ENCODE results near the gene PPM1D. TPM values are rescaled to one million over a fixed set of nuclear protein-coding genes. Genes with fewer than 3 reads are reported as not detected.
"Not testable (repeated sequence)": the region's sequence is repeated elsewhere in the genome, so short reads cannot be mapped to it uniquely, and the experiment has no call there.

PPM1D gene
- total RNA-seq (2014; rRNA removed): 7.4 and 9.8 TPM in 2 replicates
- polyA plus RNA-seq (2012): 3.5 TPM

- DNase-seq (ENCODE audit: low read depth): peak; percentile 99
Observed at GRCh38 chr17:60599620-60600489, at the start of gene PPM1D. Gene PPM1D, plus strand, starts transcription at chr17:60600193. Its CDS starts 222 bp downstream, at chr17:60600415.

- not testable (repeated sequence) for DNase-seq (ENCODE audit: low read depth)
Observed at GRCh38 chr17:60552255-60552654, 47.7 kb upstream of the PPM1D start.

DNA sequence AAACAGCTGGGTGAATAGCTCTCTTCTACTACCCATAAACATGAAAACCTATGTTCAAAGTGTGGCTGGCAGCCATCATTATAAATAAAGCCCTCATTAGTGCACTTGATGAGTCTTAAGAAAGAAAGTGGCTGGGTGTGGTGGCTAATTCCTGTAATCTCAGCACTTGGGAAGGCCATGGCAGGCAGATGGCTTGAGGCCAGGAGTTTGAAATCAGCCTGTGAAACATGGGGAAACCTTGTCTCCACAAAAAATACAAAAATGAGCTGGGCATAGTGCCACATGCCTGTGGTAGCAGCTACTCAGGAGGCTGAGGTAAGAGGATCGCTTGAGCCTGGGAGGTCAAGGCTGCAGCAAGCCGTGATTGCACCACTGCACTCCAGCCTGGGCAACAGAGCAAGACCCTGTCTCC lies 45.6 kb upstream of the PPM1D start:
- DNase-seq (ENCODE audit: low read depth): peak; percentile 61

DNA sequence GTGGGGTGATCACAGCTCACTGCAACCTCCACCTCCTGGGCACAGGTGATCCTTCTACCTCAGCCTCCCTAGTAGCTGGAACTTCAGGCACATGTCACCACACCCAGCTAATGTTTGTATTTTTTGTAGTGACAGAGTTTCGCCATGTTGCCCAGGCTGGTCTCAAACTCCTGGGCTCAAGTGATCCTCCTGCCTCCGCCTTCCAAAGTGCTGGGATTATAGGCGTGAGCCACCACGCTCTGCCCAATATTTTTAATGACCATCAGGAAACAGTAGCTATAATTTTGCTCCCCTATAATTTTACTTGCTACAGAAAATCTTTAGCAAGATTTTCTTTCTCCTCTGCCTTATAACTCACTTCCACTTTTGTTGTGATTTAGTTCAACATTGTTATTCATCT lies 44.2 kb upstream of the PPM1D start:
- no peak for DNase-seq (ENCODE audit: low read depth)

DNA sequence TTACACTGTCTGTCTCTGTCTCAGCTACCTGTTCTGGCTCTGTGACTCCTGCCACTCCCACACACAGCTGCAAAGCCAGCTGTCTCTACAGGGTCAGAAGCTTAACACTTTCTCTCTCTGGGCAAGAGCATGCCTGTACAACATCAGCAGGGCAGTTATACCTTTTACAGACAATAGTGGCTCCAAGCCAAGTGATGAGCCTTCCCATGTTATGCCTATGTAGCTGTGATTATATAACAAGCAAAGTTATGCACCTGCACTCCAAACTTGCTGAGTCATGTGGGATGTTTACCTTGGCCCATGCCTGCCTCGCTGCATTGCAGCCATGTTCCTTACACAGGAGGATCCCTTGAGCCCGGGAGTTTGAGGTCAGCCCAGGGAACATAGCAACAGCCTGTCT lies 42.2 kb upstream of the PPM1D start:
- no peak for DNase-seq (ENCODE audit: low read depth)

- no peak for DNase-seq (ENCODE audit: low read depth)
Observed at GRCh38 chr17:60559659-60559994, 40.4 kb upstream of the PPM1D start.

DNA sequence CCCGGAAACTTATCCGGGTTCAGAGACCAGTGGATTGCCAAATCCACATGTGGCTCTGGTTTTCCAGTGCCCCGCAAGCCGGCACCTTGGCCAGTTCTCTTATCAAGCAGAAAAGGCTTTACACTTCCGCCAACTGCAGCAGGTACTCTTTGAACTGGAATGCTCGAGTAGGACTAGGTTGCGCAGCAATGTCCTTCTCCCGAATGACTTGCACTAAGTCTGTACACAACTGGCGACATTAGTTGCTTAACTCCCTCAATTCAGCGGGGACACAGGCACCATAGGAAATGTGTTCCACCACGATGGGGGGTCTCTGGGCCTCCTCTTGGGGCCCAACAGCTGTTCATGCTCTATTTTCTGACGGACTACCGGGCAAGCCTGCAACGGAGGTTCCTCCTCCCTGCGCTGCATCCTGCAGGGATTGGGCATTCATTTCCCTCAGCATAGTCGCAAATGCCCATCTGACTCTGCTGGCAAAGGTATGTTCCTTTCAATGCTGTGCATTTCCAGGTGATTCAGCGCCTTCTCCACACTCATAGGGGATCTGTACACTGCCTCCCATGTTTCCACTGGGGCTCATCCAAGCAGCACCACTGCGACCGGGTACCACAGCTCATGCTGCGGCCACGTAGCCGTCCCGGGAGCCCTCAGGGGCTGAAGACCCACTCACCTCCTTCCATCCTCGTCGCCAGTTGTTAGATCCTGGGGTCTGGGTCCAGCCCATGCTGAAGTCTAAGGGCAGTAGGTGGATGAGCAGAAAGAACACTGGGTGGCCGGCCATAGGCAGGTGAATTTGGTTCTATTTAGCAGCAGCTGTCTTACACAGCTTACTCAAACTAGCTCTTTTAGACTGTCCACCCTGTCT lies 39.8 kb upstream of the PPM1D start:
- no peak for DNase-seq (ENCODE audit: low read depth)

DNA sequence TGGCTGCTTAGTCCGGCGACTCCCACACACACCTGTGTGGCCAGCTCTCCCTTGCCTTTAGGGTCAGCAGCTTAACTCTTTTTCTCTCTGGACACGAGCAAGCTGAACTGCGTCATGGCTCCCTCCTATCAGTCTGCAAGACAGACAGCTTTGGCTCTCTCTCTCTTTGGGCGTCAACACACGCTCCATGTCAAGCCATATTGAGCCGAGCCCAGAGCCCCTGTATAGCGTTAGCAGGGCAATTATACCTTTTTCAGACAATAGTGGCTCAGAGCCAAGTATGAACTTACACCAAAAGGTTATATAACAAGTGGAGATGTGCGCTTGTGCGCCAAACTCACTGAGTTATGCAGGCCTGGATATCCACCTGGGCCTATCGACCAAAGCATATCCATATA lies 39.1 kb upstream of the PPM1D start:
- no peak for DNase-seq (ENCODE audit: low read depth)

- peak; percentile 34 for DNase-seq (ENCODE audit: low read depth)
Observed at GRCh38 chr17:60562421-60562820, 37.6 kb upstream of the PPM1D start.

GRCh38 chr17:60563743-60564142 lies 36.2 kb upstream of the PPM1D start:
- DNase-seq (ENCODE audit: low read depth): no peak

DNA sequence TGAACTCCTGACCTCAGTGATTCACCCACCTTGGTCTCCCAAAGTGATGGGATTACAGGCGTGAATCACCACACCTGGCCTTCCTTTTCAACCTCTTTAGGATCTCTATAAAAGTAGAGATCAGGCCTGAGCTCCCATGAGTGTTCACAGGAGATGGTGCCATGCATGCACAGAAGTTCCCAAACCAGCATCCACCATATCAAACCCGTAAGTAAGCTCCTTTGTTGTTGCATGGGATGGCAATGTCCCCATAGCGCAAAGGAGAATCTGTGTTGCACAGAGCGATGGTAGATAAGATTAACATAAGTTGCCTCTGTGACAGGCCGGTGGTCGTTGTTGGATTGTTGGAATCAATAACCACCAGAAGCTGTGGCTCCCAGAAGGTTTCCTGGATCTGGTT lies 34.8 kb upstream of the PPM1D start:
- DNase-seq (ENCODE audit: low read depth): no peak

DNA sequence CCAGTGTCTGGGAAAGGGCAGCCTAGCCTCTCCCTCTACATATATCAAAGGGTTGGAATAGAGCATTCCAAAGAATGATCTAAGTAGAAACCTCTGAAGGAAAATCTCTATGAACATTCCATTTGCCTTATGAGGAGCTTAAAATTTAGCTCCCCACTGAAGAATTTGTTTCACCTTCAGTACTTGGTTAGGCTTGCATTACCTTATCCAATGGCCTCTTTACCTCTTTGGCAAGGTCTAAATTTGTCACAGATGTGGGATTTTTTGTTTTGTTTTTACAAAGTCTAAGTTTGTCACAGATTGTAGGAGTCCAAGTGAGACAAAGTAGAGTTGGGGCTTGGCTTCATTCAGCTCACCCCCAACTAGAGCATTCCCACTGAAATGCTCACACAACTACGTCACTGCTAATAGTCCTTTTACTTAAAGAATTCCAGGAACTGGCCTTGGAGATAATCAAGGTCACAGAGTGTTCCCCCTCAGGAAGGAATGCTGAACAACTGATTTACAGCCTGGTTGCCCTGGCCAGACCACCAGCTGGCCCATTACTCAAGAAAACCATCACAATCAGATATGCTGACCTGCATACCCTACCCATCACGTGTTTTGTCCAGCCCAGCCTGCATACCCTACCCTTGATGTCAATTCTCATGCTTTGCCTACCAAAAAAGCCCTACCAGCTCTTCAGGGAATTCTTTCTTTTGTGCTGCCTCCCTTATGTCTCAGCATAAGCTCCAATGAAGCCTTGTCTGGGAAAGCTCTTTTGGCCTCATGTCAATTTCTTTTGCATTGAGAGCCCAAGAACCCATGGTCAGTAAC lies 26.5 kb upstream of the PPM1D start:
- DNase-seq (ENCODE audit: low read depth): no peak

DNA sequence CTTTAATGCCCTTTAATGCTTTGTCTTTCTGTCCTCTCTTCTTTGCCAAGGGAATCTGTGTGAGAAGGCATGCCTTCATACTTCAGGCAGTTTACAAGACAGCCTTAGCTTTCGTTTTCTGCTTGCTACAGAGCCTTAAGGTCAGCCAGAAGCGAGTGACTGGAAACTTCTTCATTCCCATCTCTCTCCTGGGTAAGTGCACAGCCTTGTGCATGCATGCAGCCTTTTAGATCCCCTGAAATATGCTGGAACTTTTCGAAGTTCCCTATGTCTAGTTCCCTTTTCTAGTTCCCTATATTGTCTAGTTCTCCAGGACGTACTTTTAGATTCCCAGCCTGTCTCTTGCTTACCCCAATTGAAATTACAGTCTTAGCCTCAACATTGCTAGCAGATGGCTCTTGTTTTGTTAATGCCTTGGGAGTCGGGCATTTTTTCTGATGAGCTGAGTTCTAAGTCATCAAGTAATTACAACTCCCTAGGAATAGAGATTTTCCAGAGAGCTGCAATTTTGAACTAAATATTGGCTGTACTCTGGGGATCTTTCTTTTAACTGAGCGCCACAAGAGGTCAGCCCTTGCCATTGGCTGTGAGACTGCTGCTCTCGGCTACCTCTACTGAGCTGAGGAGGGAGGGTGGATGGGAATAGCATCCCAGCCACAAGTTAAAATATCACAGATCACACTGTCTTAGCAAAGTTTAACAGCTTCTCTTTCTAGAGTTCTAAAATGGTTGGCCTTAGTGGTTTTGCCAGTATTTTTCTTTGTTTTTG lies 22.7 kb upstream of the PPM1D start:
- DNase-seq (ENCODE audit: low read depth): no peak

DNA sequence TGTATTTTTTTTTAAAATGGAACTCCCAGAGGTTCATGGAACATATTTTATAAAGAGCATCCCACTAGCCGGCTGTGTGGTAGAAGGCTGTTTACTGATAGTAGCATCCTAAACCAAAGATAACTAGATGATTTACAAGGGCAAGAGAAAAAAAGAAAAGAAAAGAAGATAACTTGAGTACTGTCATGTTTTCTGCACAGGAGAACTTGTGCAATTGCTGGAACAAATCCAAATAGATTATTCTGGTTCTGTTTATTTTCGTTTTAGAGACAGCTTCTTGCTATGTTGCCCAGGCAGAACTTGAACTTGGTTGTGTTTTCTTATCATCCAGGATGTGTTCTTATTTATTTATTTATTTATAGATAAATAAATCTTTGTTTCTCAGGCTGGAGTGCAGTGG lies 20.9 kb upstream of the PPM1D start:
- no peak for DNase-seq (ENCODE audit: low read depth)

DNA sequence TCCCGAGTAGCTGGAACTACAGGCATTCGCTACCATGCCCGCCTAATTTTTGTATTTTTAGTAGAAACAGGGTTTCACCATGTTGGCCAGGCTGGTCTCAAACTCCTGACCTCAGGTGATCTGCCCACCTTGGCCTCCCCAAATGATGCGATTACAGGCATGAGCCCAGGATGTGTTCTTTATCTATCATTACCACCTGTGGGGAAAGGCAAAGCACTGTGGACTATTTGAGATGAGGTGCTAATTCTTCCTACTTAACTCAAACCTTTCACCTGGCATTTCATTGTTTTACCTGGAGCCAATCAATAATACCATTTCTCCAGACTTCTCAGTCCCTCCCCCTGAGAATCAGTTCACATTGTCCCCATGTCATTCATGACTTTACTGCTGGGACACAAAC lies 20.4 kb upstream of the PPM1D start:
- no peak for DNase-seq (ENCODE audit: low read depth)

- DNase-seq (ENCODE audit: low read depth): no peak
Observed at GRCh38 chr17:60583008-60583407, 17.0 kb upstream of the PPM1D start.

- no peak for DNase-seq (ENCODE audit: low read depth)
Observed at GRCh38 chr17:60585887-60586286, 14.1 kb upstream of the PPM1D start.

DNA sequence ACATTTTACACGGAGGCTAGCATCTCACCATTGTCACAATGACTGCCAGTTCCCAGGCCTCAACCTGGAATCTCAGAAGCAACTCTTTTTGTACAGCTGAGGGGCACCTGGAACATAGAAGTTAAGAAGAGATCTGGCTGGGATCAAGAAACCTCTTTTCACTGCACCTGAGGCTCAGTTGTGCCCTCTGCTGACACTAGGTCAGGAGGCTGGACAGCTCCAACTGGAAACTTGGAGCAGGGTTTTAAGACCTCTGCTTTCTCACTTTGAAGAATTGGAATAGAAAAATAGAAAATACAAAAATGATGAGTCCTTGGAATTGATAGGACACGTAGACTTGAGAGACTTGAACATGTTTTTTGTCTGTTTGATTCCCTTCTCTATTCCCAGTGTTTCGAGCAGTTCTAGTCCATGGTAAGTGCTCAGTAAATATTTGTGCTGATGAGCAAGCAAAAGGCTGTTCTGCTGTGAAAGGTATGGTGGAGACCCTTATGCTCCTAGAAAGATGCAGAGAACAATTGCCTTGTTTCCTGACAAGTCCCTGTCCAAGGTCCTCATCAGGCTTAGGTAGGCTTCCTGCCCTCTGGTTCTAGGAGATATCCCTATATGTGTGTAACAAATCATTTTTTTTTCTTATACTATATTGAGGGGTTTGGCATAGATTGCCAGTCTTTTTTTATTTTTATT lies 13.6 kb upstream of the PPM1D start:
- no peak for DNase-seq (ENCODE audit: low read depth)

GRCh38 chr17:60590070-60590469 lies 9.9 kb upstream of the PPM1D start:
- DNase-seq (ENCODE audit: low read depth): no peak

GRCh38 chr17:60592750-60593149 lies 7.2 kb upstream of the PPM1D start:
- no peak for DNase-seq (ENCODE audit: low read depth)

All from LHCN-M2 (cell line).